K562 (cell line): ENCODE results near the gene KCTD17. TPM values are rescaled to one million over a fixed set of nuclear protein-coding genes. Genes with fewer than 3 reads are reported as not detected.

ENCODE experiments used
- ATAC-seq: fragments of 200-7000 bp; cut with Tn5 transposase; 3 replicates; pipeline ENCODE4 v1.9.1; 2020; ENCODE audit warnings: moderate library complexity
- BruUV-seq: library from RNA; stranded (reverse); fragments of 400-500 nt; replicated peaks from 2 replicates; lab custom pipeline; 2021; lab: Mats Ljungman, UMichigan
- CTCF ChIA-PET: fragments of 300-600 bp; formaldehyde crosslinking; extraction: SDS; loops from one replicate; lab custom pipeline; 2021; ENCODE audit warnings: low intra/inter-chr PET ratio; lab: Yijun Ruan, JAX
- POLR2A ChIA-PET: fragments of 300-600, 350-650 bp; sonication (Branson Sonifier 250); formaldehyde crosslinking; extraction: SDS; loops from one replicate; lab custom pipeline; 2021; ENCODE audit warnings: antibody characterized with exemption, inconsistent platforms; lab: Yijun Ruan, JAX
- DNase-seq, 4 experiments: peaks; one replicate each; pipeline versions ENCODE4 v3.0.0 to v3.0.0-alpha.2; 2011 to 2018; ENCODE audit warnings: low spot score in 3 of 4, mixed read lengths in 3 of 4; ENCODE audit errors: extremely low read depth in 1 of 4
- FAIRE-seq: peaks from 2 replicates; lab custom pipeline; 2011; peaks lifted over from hg19 to GRCh38; lab: Jason Lieb, UNC
- H2AFZ ChIP-seq: 2 replicates; pipeline ENCODE4 v1.6.0; 2011; ENCODE audit warnings: low read depth, low read length, control low read depth, inconsistent platforms
- H3K27ac ChIP-seq: fragments of 200-600 bp; 3 replicates; pipeline ENCODE4 v1.8.0; 2011; ENCODE audit warnings: low read depth, mild to moderate bottlenecking, control low read depth, inconsistent platforms, low read length, moderate library complexity, mixed read lengths; ENCODE audit errors: extremely low read depth
- H3K27me3 ChIP-seq, 2 experiments: fragments of 300-600 bp in 1 of 2; 2 replicates in 1 of 2; 3 replicates in 1 of 2; pipeline versions ENCODE4 v1.6.0 to v1.8.0; 2011; ENCODE audit warnings: inconsistent platforms in 2 of 2, low read length in 2 of 2, mild to moderate bottlenecking in 1 of 2, mixed read lengths in 1 of 2, moderate library complexity in 1 of 2; ENCODE audit not compliant: control insufficient read depth in 2 of 2, insufficient read depth in 2 of 2
- H3K36me3 ChIP-seq: fragments of 300-600 bp; 3 replicates; pipeline ENCODE4 v1.8.0; 2011; ENCODE audit warnings: mild to moderate bottlenecking, low read length, inconsistent platforms; ENCODE audit not compliant: control insufficient read depth, insufficient read depth
- H3K4me1 ChIP-seq, 2 experiments: fragments of 200-600 bp in 1 of 2; replicated peaks in 1 of 2; 2 replicates in 1 of 2; 3 replicates in 1 of 2; pipeline versions ENCODE4 v1.5.1 to v1.8.0; 2011; ENCODE audit warnings: inconsistent platforms in 2 of 2, low read length in 2 of 2, mild to moderate bottlenecking in 1 of 2, mixed read lengths in 1 of 2, moderate library complexity in 1 of 2; ENCODE audit not compliant: control insufficient read depth in 2 of 2, insufficient read depth in 2 of 2
- H3K4me2 ChIP-seq: 2 replicates; pipeline ENCODE4 v1.6.1; 2011; ENCODE audit warnings: low read length, control low read depth, inconsistent platforms, mixed read lengths; ENCODE audit not compliant: insufficient read depth
- H3K4me3 ChIP-seq: fragments of 200-600 bp; sonication (generic), shearing (Covaris generic); 2 replicates; pipeline ENCODE4 v1.5.1; 2016; ENCODE audit warnings: control low read depth, inconsistent platforms
- H3K79me2 ChIP-seq: fragments of 200-600 bp; 3 replicates; pipeline ENCODE4 v1.8.0; 2011; ENCODE audit warnings: low read length, inconsistent platforms; ENCODE audit not compliant: control insufficient read depth, insufficient read depth
- H3K9ac ChIP-seq, 2 experiments: 2 replicates each; pipeline versions ENCODE4 v1.6.0 to v1.6.1; 2011; ENCODE audit warnings: low read depth in 2 of 2, low read length in 2 of 2, control low read depth in 1 of 2, inconsistent platforms in 1 of 2, mild to moderate bottlenecking in 1 of 2, mixed read lengths in 1 of 2; ENCODE audit not compliant: insufficient read depth in 1 of 2
- H3K9me1 ChIP-seq: one replicate; pipeline ENCODE4 v1.6.0; 2011; ENCODE audit warnings: inconsistent platforms, mild to moderate bottlenecking, low read length, moderate library complexity; ENCODE audit not compliant: control insufficient read depth, insufficient read depth
- H3K9me3 ChIP-seq: replicated peaks from 2 replicates; pipeline ENCODE4 v1.5.1; 2011; ENCODE audit warnings: low read depth, low read length, inconsistent platforms; ENCODE audit not compliant: control insufficient read depth, insufficient read depth
- H4K20me1 ChIP-seq: replicated peaks from 2 replicates; pipeline ENCODE4 v1.6.1; 2011; ENCODE audit warnings: low read length, inconsistent platforms, mixed read lengths; ENCODE audit not compliant: control insufficient read depth, insufficient read depth
- CTCF ChIP-seq, 3 experiments: IDR thresholded peaks in 2 of 3; conservative IDR thresholded peaks in 1 of 3; 2 replicates each; pipeline ENCODE4 v1.5.1; 2011 to 2012; ENCODE audit warnings: low read length in 3 of 3, mild to moderate bottlenecking in 3 of 3, control low read depth in 2 of 3, improper control_type of control experiment in 1 of 3, inconsistent platforms in 1 of 3, low read depth in 1 of 3, mixed read lengths in 1 of 3, moderate library complexity in 1 of 3; ENCODE audit not compliant: insufficient read depth in 2 of 3
- CTCFL ChIP-seq: IDR thresholded peaks from 2 replicates; pipeline ENCODE4 v1.6.1; 2011; ENCODE audit warnings: borderline replicate concordance, low read depth, mild to moderate bottlenecking, moderate library complexity, low read length; ENCODE audit not compliant: insufficient read depth, poor library complexity, severe bottlenecking
- DACH1 ChIP-seq: fragments of 450-650 bp; IDR thresholded peaks from 2 replicates; pipeline ENCODE4 v1.6.1; 2018; ENCODE audit not compliant: partially characterized antibody
- ELF1 ChIP-seq: fragments of 200-800 bp; sonication (Bioruptor generic); IDR thresholded peaks from 2 replicates; pipeline ENCODE4 v1.6.1; 2016; ENCODE audit warnings: missing genetic modification characterization, missing compliant biosample characterization
- RB1 ChIP-seq: fragments of 450-650 bp; IDR thresholded peaks from 2 replicates; pipeline ENCODE4 v1.6.1; 2017; ENCODE audit warnings: low read depth, mild to moderate bottlenecking
- REST ChIP-seq, 2 experiments: fragments of 450-650 bp; formaldehyde crosslinking in 1 of 2; IDR thresholded peaks; 2 replicates each; pipeline versions ENCODE4 v1.4.0 to v1.6.1; 2014 to 2020; ENCODE audit warnings: mild to moderate bottlenecking in 2 of 2, borderline replicate concordance in 1 of 2, low read depth in 1 of 2
- SMC3 ChIP-seq: conservative IDR thresholded peaks from 2 replicates; pipeline ENCODE4 v1.6.1; 2011; ENCODE audit warnings: low read depth, low read length, improper control_type of control experiment; ENCODE audit not compliant: insufficient read depth
- WGBS: fragments of 100-300 bp; shearing (Covaris generic); methylation state at CpG from one replicate; pipeline ENCODE4 v1.1.6; 2016; ENCODE audit warnings: low coverage, mixed read lengths; ENCODE audit not compliant: insufficient coverage; ENCODE audit errors: missing lambda C conversion rate; 5-methylcytosine and 5-hydroxymethylcytosine counted together
- in situ Hi-C: fragments of 300-500 bp; cut with MboI; formaldehyde crosslinking; loops from 4 replicates; pipeline ENCODE4 v1.15.0; 2018; ENCODE audit warnings: inconsistent platforms, mixed read lengths
- intact Hi-C: fragments of 100-400 bp; cut with micrococcal nuclease; formaldehyde crosslinking; loops from 2 replicates; pipeline ENCODE4 v1.14.2; 2022
- polyA plus RNA-seq, 8 experiments: library from polyadenylated mRNA; depleted of rRNA in 4 of 8; stranded (reverse) in 5 of 8; unstranded in 3 of 8; fragments of >200 nt; fragmentation: Nextera tagmentation in 2 of 8; fragmentation: Illumina TruSeq in 1 of 8; extraction: Ambion mirVana in 2 of 8; extraction: Trizol in 1 of 8; gene quantifications; 2 replicates each; pipeline versions ENCODE4 v1.2.1 to v1.2.3, GENCODE V29; 2011 to 2014; ENCODE audit warnings: inconsistent platforms in 1 of 8, missing spikeins in 1 of 8
- total RNA-seq, 7 experiments: library from RNA; depleted of rRNA in 6 of 7; stranded (reverse); fragments of >200 nt in 6 of 7; fragmentation: Illumina TruSeq in 2 of 7; extraction: Trizol in 2 of 7; gene quantifications; 2 replicates each; pipeline versions ENCODE4 v1.2.1 to v1.2.3, GENCODE V29; 2011 to 2021; ENCODE audit warnings: low replicate concordance in 1 of 7

KCTD17 gene
- total and polyA plus RNA-seq, 9 of the 15 experiments (the other 6 are each of a cell fraction or from before 2014, with no cell fraction given), result 0.22 to 0.90 (median 0.49) TPM; not detected in 2

GRCh38 chr22:37043828-37044538 lies 7.6 kb upstream of the KCTD17 start:
- 7% methylated on average over 10 of the region's 17 CpGs for WGBS
- TF ChIP-seq RB1, result peak; percentile 64; the same call in 1 of the 2 replicates
- TF ChIP-seq CTCFL, result peak; percentile 52
- TF ChIP-seq CTCF (IDR thresholded peaks at IDR 0.05 in 2 of 3, conservative IDR thresholded peaks at IDR 0.05 in 1 of 3; ENCODE audit: insufficient read depth in 2 of 3, low read depth in 1 of 3, low read length in 3 of 3), result peak; percentile 75 to 85 (median 75)
- no peak for TF ChIP-seq ELF1
- TF ChIP-seq REST (IDR thresholded peaks at IDR 0.05; ENCODE audit: borderline replicate concordance), result peak; percentile 76
- no peak for TF ChIP-seq REST (CRISPR knock-in tag; IDR thresholded peaks at IDR 0.05; ENCODE audit: low read depth)
- TF ChIP-seq DACH1, result no peak
- TF ChIP-seq SMC3, result peak; percentile 57; the same call in 1 of the 2 replicates

More at GRCh38 chr22:37043828-37044538, 7.6 kb upstream of the KCTD17 start:
- DNase-seq (peak; percentile 73 to 81 (median 74)), FAIRE-seq (peak; percentile 78), ATAC-seq (peak; percentile 100)
- Histone ChIP-seq H3K9me3 (no peaks in the 10 kb centered on the region), H2AFZ (no peak overlapping the region), H3K27ac (no peak overlapping the region), H4K20me1 (no peaks in the 10 kb centered on the region), H3K4me2 (no peak overlapping the region), H3K27me3 (peaks cover 0 to 3% of the 10 kb centered on the region in 2 experiments; a peak in 1 of 5 replicates), H3K4me1 (peaks cover 0 to 7% of the 10 kb centered on the region in 2 experiments; a peak in 2 of 5 replicates), H3K9ac (no peak overlapping the region; a peak in 1 of 4 replicates), H3K4me3 (no peak overlapping the region), H3K79me2 (no peaks in the 10 kb centered on the region), H3K36me3 (no peaks in the 10 kb centered on the region), H3K9me1 (no peaks in the 10 kb centered on the region)
- intact Hi-C loops (loop anchor here (5.0 to 10.0 kb wide), 3 partner anchors 57 to 259 kb away; no protein-coding TSS in a partner anchor), in situ Hi-C loops (no loop called here)
- ChIA-PET CTCF (interaction anchor here (1.7 to 2.2 kb wide), 2 partner anchors 57 to 497 kb away, joined by 5 to 14 read pairs; no protein-coding TSS in a partner anchor), POLR2A (interaction anchor here (0.6 to 1.0 kb wide), 4 partner anchors 10 to 99 kb away, joined by 3 read pairs; no protein-coding TSS in a partner anchor)
- BruUV-seq, result no TSS peak
